HCT116 (cell line): ENCODE results near the gene GLYATL3. TPM values are rescaled to one million over a fixed set of nuclear protein-coding genes. Genes with fewer than 3 reads are reported as not detected.

ENCODE experiments used
- ATAC-seq: fragments of 200-7000 bp; cut with Tn5 transposase; 2 replicates; pipeline ENCODE4 v1.9.1; 2020; ENCODE audit warnings: mild to moderate bottlenecking, moderate library complexity
- BruUV-seq: library from RNA; stranded (reverse); fragments of 400-500 nt; replicated peaks from 2 replicates; lab custom pipeline; 2021; lab: Mats Ljungman, UMichigan
- CTCF ChIA-PET: fragments of 300-600 bp; sonication (Branson Sonifier 250); formaldehyde crosslinking; loops from one replicate; lab custom pipeline; 2021; ENCODE audit warnings: antibody characterized with exemption; lab: Charles Lee
- POLR2A ChIA-PET: fragments of 300-600, 350-600 bp; sonication (Branson Sonifier 250); formaldehyde crosslinking; loops from one replicate; lab custom pipeline; 2021; ENCODE audit warnings: antibody characterized with exemption; lab: Charles Lee
- RAD21 ChIA-PET, 2 experiments: fragments of 300-600 bp; sonication (Branson Sonifier 250); formaldehyde crosslinking; loops; one replicate each; lab custom pipeline; 2023; ENCODE audit warnings: low total read pairs in 2 of 2; ENCODE audit not compliant: uncharacterized antibody in 2 of 2, unreplicated experiment in 2 of 2, low non-redundant PET in 1 of 2; lab: Charles Lee
- DNase-seq: peaks from one replicate; pipeline ENCODE4 v3.0.0-alpha.2; 2010; ENCODE audit warnings: low read depth, low spot score
- H2AFZ ChIP-seq: fragments of 200-600 bp; shearing (Covaris generic), sonication (generic); 2 replicates; pipeline ENCODE4 v1.6.1; 2017; ENCODE audit warnings: low read depth, mixed run types, mixed read lengths, antibody characterized with exemption, low read length; ENCODE audit not compliant: poor library complexity, severe bottlenecking
- H3K27ac ChIP-seq: 2 replicates; pipeline ENCODE4 v1.5.1; 2012; ENCODE audit warnings: low read depth, low read length
- H3K27me3 ChIP-seq: fragments of 200-600 bp; sonication (generic); 2 replicates; pipeline ENCODE4 v1.6.1; 2016; ENCODE audit warnings: mixed run types, low read length, mixed read lengths; ENCODE audit not compliant: insufficient read depth
- H3K36me3 ChIP-seq, 2 experiments: fragments of 200-500 bp in 1 of 2; fragments of 200-600 bp in 1 of 2; sonication (Bioruptor generic) in 1 of 2; sonication (generic) in 1 of 2; 2 replicates each; pipeline versions ENCODE4 v1.5.1 to v1.6.1; 2014 to 2016; ENCODE audit warnings: low read length in 2 of 2, inconsistent platforms in 1 of 2, mixed read lengths in 1 of 2, mixed run types in 1 of 2; ENCODE audit not compliant: insufficient read depth in 2 of 2, control insufficient read depth in 1 of 2
- H3K4me1 ChIP-seq, 2 experiments: fragments of 200-600 bp in 1 of 2; sonication (generic) in 1 of 2; 2 replicates each; pipeline versions ENCODE4 v1.5.1 to v1.6.1; 2012 to 2017; ENCODE audit warnings: low read length in 2 of 2, inconsistent platforms in 1 of 2, mild to moderate bottlenecking in 1 of 2, mixed read lengths in 1 of 2, mixed run types in 1 of 2, moderate library complexity in 1 of 2; ENCODE audit not compliant: insufficient read depth in 2 of 2, control insufficient read depth in 1 of 2
- H3K4me2 ChIP-seq: fragments of 200-600 bp; sonication (generic); 2 replicates; pipeline ENCODE4 v1.6.1; 2017; ENCODE audit warnings: mixed run types, low read length, mixed read lengths
- H3K4me3 ChIP-seq, 2 experiments: fragments of 200-600 bp in 1 of 2; sonication (generic) in 1 of 2; replicated peaks in 1 of 2; 2 replicates each; pipeline ENCODE4 v1.5.1; 2011 to 2016; ENCODE audit warnings: low read length in 2 of 2, control low read depth in 1 of 2, low read depth in 1 of 2, mild to moderate bottlenecking in 1 of 2, mixed read lengths in 1 of 2, mixed run types in 1 of 2
- H3K79me2 ChIP-seq: fragments of 200-600 bp; sonication (generic); 2 replicates; pipeline ENCODE4 v1.6.1; 2017; ENCODE audit warnings: mild to moderate bottlenecking, mixed run types, low read length, moderate library complexity, mixed read lengths; ENCODE audit not compliant: insufficient read depth
- H3K9ac ChIP-seq: fragments of 200-600 bp; sonication (generic); 2 replicates; pipeline ENCODE4 v1.6.1; 2016; ENCODE audit warnings: low read length, mixed read lengths
- H3K9me2 ChIP-seq: fragments of 200-600 bp; sonication (generic), shearing (Covaris generic); 2 replicates; pipeline ENCODE4 v1.6.1; 2017; ENCODE audit warnings: mixed run types, mild to moderate bottlenecking, moderate library complexity; ENCODE audit not compliant: insufficient read depth
- H3K9me3 ChIP-seq, 2 experiments: fragments of 200-500 bp in 1 of 2; fragments of 200-600 bp in 1 of 2; sonication (Bioruptor generic) in 1 of 2; sonication (generic) in 1 of 2; 2 replicates each; pipeline ENCODE4 v1.6.1; 2014 to 2017; ENCODE audit warnings: low read length in 2 of 2, mixed read lengths in 2 of 2, inconsistent platforms in 1 of 2, low read depth in 1 of 2, mild to moderate bottlenecking in 1 of 2, mixed run types in 1 of 2, moderate library complexity in 1 of 2; ENCODE audit not compliant: control insufficient read depth in 1 of 2, insufficient read depth in 1 of 2
- H4K20me1 ChIP-seq: fragments of 200-600 bp; sonication (generic), shearing (Covaris generic); 2 replicates; pipeline ENCODE4 v1.6.1; 2017; ENCODE audit warnings: mixed run types, mild to moderate bottlenecking, moderate library complexity; ENCODE audit not compliant: insufficient read depth
- POLR2AphosphoS5 ChIP-seq: IDR thresholded peaks from 2 replicates; pipeline ENCODE4 v1.6.1; 2011; ENCODE audit warnings: mild to moderate bottlenecking, low read depth, low read length, moderate library complexity
- ZFX ChIP-seq: fragments of 450-650 bp; IDR thresholded peaks from 2 replicates; pipeline ENCODE4 v1.6.1; 2017
- intact Hi-C: fragments of 100-400 bp; cut with micrococcal nuclease; formaldehyde crosslinking; loops from 2 replicates; pipeline ENCODE4 v1.10.0; 2022
- total RNA-seq: library from RNA; stranded (reverse); gene quantifications from one replicate; pipeline ENCODE4 v1.2.1, GENCODE V29; 2021; ENCODE audit not compliant: unreplicated experiment
- TF ChIP-seq, protein P1 (sequence below): IDR thresholded peaks from 2 replicates; pipeline ENCODE4 v1.6.1; 2012
- TF ChIP-seq, protein P2 (sequence below): IDR thresholded peaks from 2 replicates; pipeline ENCODE4 v1.6.1; 2012; ENCODE audit warnings: low read depth
- TF ChIP-seq, protein P3 (sequence below): IDR thresholded peaks from 2 replicates; pipeline ENCODE4 v1.6.1; 2011; ENCODE audit warnings: mild to moderate bottlenecking, low read length, moderate library complexity; ENCODE audit not compliant: insufficient replicate concordance; ENCODE audit errors: extremely low read depth

The GLYATL3 gene
- total RNA-seq, 1 experiment from 2014 or later: not detected

DNA sequence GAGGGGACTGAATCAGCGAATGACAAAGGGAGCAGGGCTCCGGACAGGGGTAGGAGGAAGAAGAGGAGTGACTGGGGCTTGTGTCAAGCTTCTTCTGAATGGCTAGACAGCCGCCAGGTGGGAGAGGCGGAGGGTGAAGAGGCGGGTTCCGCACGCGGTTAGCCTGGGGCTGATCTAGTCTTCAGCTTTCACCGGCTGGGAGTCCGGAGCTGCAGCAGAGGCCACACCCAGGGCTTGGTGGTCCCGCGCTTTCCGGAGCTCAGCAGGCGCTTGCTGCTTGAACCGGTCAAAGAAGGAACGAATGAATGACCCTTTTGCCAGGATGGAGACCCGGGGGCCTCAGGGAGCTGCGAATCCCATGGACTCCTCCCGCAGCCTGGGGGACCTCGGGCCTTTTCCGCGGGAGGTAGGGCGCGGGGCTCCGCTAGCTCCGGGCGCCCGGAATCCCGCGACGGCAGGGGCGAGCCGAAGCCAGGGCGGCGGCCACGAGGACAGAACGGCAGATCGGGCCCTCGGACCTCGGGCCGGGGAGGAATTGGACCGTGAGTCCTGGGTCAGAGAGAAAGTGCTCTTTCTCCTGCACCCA lies 50.9 kb downstream of the GLYATL3 start, which contains the start of gene C6orf141:
Gene C6orf141, plus strand, starts transcription at position 177 of the 586 bp plus-strand sequence. Its CDS starts 125 bp downstream, at position 302.
- RAD21 ChIA-PET: interaction anchor here (1.2 to 1.6 kb wide), 2 partner anchors 56 kb away, joined by 3 to 4 read pairs; no protein-coding TSS in a partner anchor
- H3K4me3 ChIP-seq: peak within 1 kb of the TSS; percentile 75
- POLR2A ChIA-PET: interaction anchor here (0.7 to 2.4 kb wide), 8 partner anchors 8 to 375 kb away, joined by 3 to 7 read pairs (median 5); no protein-coding TSS in a partner anchor
- CTCF ChIA-PET: interaction anchor here (1.0 to 2.6 kb wide), 4 partner anchors 9 to 72 kb away, joined by 3 to 21 read pairs (median 4); no protein-coding TSS in a partner anchor
- peak within 1 kb of the TSS; percentile 82 for H3K9ac ChIP-seq
- no peaks in the 10 kb centered on the region for H3K9me2 ChIP-seq
- ATAC-seq (peak; percentile 88), DNase-seq (peak; percentile 70)
- H3K36me3 ChIP-seq: no peaks in the 10 kb centered on the region
- peak within 1 kb of the TSS; percentile 81 for H3K27ac ChIP-seq
- peak within 1 kb of the TSS; percentile 98 for H3K4me2 ChIP-seq
- no peaks in the 10 kb centered on the region for H4K20me1 ChIP-seq
- peaks cover 32% of the 10 kb centered on the region for H3K79me2 ChIP-seq
- H2AFZ ChIP-seq: peak within 1 kb of the TSS; percentile 92
- H3K4me1 ChIP-seq: peaks cover 43 to 64% of the 10 kb centered on the region in 2 experiments
- peak; percentile 82 for TF ChIP-seq POLR2AphosphoS5
- TF ChIP-seq, protein P1, sequence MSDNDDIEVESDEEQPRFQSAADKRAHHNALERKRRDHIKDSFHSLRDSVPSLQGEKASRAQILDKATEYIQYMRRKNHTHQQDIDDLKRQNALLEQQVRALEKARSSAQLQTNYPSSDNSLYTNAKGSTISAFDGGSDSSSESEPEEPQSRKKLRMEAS: peak; percentile 88
- TF ChIP-seq, protein P2, sequence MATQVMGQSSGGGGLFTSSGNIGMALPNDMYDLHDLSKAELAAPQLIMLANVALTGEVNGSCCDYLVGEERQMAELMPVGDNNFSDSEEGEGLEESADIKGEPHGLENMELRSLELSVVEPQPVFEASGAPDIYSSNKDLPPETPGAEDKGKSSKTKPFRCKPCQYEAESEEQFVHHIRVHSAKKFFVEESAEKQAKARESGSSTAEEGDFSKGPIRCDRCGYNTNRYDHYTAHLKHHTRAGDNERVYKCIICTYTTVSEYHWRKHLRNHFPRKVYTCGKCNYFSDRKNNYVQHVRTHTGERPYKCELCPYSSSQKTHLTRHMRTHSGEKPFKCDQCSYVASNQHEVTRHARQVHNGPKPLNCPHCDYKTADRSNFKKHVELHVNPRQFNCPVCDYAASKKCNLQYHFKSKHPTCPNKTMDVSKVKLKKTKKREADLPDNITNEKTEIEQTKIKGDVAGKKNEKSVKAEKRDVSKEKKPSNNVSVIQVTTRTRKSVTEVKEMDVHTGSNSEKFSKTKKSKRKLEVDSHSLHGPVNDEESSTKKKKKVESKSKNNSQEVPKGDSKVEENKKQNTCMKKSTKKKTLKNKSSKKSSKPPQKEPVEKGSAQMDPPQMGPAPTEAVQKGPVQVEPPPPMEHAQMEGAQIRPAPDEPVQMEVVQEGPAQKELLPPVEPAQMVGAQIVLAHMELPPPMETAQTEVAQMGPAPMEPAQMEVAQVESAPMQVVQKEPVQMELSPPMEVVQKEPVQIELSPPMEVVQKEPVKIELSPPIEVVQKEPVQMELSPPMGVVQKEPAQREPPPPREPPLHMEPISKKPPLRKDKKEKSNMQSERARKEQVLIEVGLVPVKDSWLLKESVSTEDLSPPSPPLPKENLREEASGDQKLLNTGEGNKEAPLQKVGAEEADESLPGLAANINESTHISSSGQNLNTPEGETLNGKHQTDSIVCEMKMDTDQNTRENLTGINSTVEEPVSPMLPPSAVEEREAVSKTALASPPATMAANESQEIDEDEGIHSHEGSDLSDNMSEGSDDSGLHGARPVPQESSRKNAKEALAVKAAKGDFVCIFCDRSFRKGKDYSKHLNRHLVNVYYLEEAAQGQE: no peak
- TF ChIP-seq, protein P3, sequence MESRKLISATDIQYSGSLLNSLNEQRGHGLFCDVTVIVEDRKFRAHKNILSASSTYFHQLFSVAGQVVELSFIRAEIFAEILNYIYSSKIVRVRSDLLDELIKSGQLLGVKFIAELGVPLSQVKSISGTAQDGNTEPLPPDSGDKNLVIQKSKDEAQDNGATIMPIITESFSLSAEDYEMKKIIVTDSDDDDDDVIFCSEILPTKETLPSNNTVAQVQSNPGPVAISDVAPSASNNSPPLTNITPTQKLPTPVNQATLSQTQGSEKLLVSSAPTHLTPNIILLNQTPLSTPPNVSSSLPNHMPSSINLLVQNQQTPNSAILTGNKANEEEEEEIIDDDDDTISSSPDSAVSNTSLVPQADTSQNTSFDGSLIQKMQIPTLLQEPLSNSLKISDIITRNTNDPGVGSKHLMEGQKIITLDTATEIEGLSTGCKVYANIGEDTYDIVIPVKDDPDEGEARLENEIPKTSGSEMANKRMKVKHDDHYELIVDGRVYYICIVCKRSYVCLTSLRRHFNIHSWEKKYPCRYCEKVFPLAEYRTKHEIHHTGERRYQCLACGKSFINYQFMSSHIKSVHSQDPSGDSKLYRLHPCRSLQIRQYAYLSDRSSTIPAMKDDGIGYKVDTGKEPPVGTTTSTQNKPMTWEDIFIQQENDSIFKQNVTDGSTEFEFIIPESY: no peak
- TF ChIP-seq ZFX: peak; percentile 12; the same call in 1 of the 2 replicates
- H3K9me3 ChIP-seq: no peaks in the 10 kb centered on the region
- no peaks in the 10 kb centered on the region for H3K27me3 ChIP-seq
- intact Hi-C loops: loop anchor here (1.0 kb wide), 1 partner anchor 9 kb away; no protein-coding TSS in a partner anchor
- no TSS peak for BruUV-seq
